ENCODE data around the gene ZNF582.
A peak's percentile ranks its signal among the peaks of the same experiment; 100 is the strongest.
"Not testable (repeated sequence)": the region's sequence is repeated elsewhere in the genome, so short reads cannot be mapped to it uniquely, and the experiment has no call there.

Gene ZNF582

GRCh38 chr19:56350416-56351045 lies 42.8 kb downstream of the ZNF582 start:
- DNase-seq, result peak; percentile 53

GRCh38 chr19:56348289-56348877 lies 45.0 kb downstream of the ZNF582 start:
- peak; percentile 1 for DNase-seq

- DNase-seq, result no peak
Observed at GRCh38 chr19:56347163-56347778, 46.1 kb downstream of the ZNF582 start.

GRCh38 chr19:56341948-56342347 lies 51.4 kb downstream of the ZNF582 start:
- no peak for DNase-seq

- not testable (repeated sequence) for DNase-seq
Observed at GRCh38 chr19:56339031-56339430, 54.3 kb downstream of the ZNF582 start.

- not testable (repeated sequence) for DNase-seq
Observed at GRCh38 chr19:56337077-56337476, 56.3 kb downstream of the ZNF582 start.

GRCh38 chr19:56335371-56335770 lies 58.0 kb downstream of the ZNF582 start:
- not testable (repeated sequence) for DNase-seq

- peak; percentile 41 for DNase-seq
Observed at GRCh38 chr19:56333506-56333905, 59.8 kb downstream of the ZNF582 start.

Data from NCI-H1694 treated with DMSO at 0.1 percent for 48 hours (cell line).